Effector memory CD8-positive, alpha-beta T cell (primary cell): ENCODE results near the gene MKNK1.

Experiments
- ATAC-seq: fragments of 150-1000 bp; cut with Tn5 transposase; replicated peaks from 2 replicates; pipeline ENCODE4 v1.10.0; 2021; ENCODE audit warnings: mild to moderate bottlenecking, moderate library complexity
- DNase-seq, 3 experiments: peaks; one replicate each; pipeline ENCODE4 v3.0.0; 2021
- H3K27ac Mint-ChIP-seq, 2 donors: one replicate each; pipeline ENCODE4 v1.8.0; 2022; ENCODE audit warnings: mild to moderate bottlenecking in 2 of 2, mixed read lengths in 2 of 2, moderate library complexity in 2 of 2
- H3K27me3 Mint-ChIP-seq, 2 donors: one replicate each; pipeline ENCODE4 v1.8.0; 2022; ENCODE audit warnings: mixed read lengths in 2 of 2
- H3K36me3 Mint-ChIP-seq: one replicate; pipeline ENCODE4 v1.8.0; 2022; ENCODE audit warnings: mild to moderate bottlenecking, moderate library complexity, mixed read lengths; ENCODE audit not compliant: insufficient read depth
- H3K4me1 Mint-ChIP-seq, 2 donors: one replicate each; pipeline ENCODE4 v1.8.0; 2022; ENCODE audit warnings: low read depth in 2 of 2, mixed read lengths in 2 of 2
- H3K4me3 Mint-ChIP-seq, 2 donors: one replicate each; pipeline ENCODE4 v1.8.0; 2022; ENCODE audit warnings: mild to moderate bottlenecking in 2 of 2, mixed read lengths in 2 of 2, moderate library complexity in 2 of 2
- H3K9me3 Mint-ChIP-seq, 2 donors: one replicate each; pipeline ENCODE4 v1.8.0; 2022; ENCODE audit warnings: mixed read lengths in 2 of 2

The MKNK1 gene

DNA sequence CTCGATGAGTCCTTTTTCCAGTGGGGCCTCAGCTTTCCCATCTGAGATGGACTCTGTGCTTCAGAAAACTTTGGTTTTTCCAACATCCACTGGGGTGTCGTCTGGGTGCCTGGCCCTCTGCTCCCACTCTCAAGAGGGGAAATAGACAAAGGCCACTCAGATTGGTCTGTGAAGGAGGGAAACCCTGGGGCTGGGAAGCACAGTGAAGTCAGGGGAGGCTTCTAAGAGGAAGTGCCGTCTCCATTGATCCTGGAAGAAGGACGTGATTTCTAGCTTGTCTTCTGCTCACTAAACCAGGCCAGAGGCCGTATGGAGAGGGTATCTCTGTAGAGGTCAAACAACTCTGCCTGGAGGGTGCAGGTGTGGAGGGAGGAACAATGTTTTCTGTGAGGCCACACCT lies 57.9 kb downstream of the MKNK1 start:
- H3K27me3 Mint-ChIP-seq = peaks cover 36 to 53% of the 10 kb centered on the region in 2 donors
- no peak for DNase-seq
- peaks cover 22 to 28% of the 10 kb centered on the region in 2 donors for H3K4me1 Mint-ChIP-seq
- ATAC-seq = no peak
- no peaks in the 10 kb centered on the region for H3K9me3 Mint-ChIP-seq
- no peak overlapping the region for H3K4me3 Mint-ChIP-seq
- peaks cover 13% of the 10 kb centered on the region for H3K36me3 Mint-ChIP-seq
- peak overlapping the region; percentile 97 to 98 for H3K27ac Mint-ChIP-seq

DNA sequence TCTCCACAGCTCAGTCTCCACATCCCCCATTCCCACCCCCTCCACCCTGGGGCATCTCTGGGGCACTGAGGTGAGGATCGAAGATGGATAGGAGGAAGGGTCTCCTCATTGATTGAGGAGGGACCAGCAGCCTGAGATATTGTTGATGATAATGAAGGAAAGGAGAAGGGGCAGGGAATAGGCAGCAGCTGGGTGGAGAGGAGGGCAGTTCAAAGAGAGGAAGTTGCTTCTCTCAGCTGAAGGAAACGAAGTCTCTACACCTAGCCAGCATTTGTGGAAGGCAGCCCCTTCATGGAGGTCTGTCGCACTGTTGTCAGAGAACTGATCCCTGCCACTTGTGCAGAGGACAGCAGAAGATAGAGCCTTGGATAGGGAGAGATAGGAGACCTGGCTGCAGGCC lies 58.3 kb downstream of the MKNK1 start:
- H3K27me3 Mint-ChIP-seq = peaks cover 36 to 53% of the 10 kb centered on the region in 2 donors
- peaks cover 13% of the 10 kb centered on the region for H3K36me3 Mint-ChIP-seq
- no peak for ATAC-seq

GRCh38 chr1:46544561-46545240 lies 59.4 kb downstream of the MKNK1 start:
- peaks cover 36 to 53% of the 10 kb centered on the region in 2 donors for H3K27me3 Mint-ChIP-seq
- no peaks in the 10 kb centered on the region for H3K9me3 Mint-ChIP-seq
- no peak overlapping the region for H3K4me3 Mint-ChIP-seq
- no peak for ATAC-seq
- H3K36me3 Mint-ChIP-seq = peaks cover 13% of the 10 kb centered on the region
- H3K4me1 Mint-ChIP-seq = peaks cover 16 to 18% of the 10 kb centered on the region in 2 donors
- DNase-seq = no peak
- peak overlapping the region in 1 of 2 donors; percentile 26 for H3K27ac Mint-ChIP-seq

More for the DNA sequence above, 58.3 kb downstream of the MKNK1 start:
- Mint-ChIP-seq H3K4me3 (no peak overlapping the region), H3K4me1 (peaks cover 22 to 24% of the 10 kb centered on the region in 2 donors), H3K9me3 (no peaks in the 10 kb centered on the region), H3K27ac (peak overlapping the region in 1 of 2 donors; percentile 97)
- DNase-seq = no peak

GRCh38 chr1:46543761-46544560 lies 60.1 kb downstream of the MKNK1 start:
- peaks cover 36 to 53% of the 10 kb centered on the region in 2 donors for H3K27me3 Mint-ChIP-seq
- peaks cover 10 to 11% of the 10 kb centered on the region in 2 donors for H3K4me1 Mint-ChIP-seq
- no peaks in the 10 kb centered on the region for H3K9me3 Mint-ChIP-seq
- DNase-seq (no peak), ATAC-seq (no peak)
- H3K4me3 Mint-ChIP-seq = no peak overlapping the region
- peak overlapping the region in 1 of 2 donors; percentile 26 for H3K27ac Mint-ChIP-seq
- peaks cover 5% of the 10 kb centered on the region for H3K36me3 Mint-ChIP-seq

- no peak overlapping the region for H3K4me3 Mint-ChIP-seq
- H3K27ac Mint-ChIP-seq = no peak overlapping the region
- ATAC-seq (no peak), DNase-seq (no peak)
- H3K9me3 Mint-ChIP-seq = no peaks in the 10 kb centered on the region
- H3K36me3 Mint-ChIP-seq = peaks cover 3% of the 10 kb centered on the region
- H3K27me3 Mint-ChIP-seq = peaks cover 36 to 53% of the 10 kb centered on the region in 2 donors
- H3K4me1 Mint-ChIP-seq = peaks cover 7 to 10% of the 10 kb centered on the region in 2 donors
Measured at GRCh38 chr1:46543382-46543760, 60.7 kb downstream of the MKNK1 start.

DNA sequence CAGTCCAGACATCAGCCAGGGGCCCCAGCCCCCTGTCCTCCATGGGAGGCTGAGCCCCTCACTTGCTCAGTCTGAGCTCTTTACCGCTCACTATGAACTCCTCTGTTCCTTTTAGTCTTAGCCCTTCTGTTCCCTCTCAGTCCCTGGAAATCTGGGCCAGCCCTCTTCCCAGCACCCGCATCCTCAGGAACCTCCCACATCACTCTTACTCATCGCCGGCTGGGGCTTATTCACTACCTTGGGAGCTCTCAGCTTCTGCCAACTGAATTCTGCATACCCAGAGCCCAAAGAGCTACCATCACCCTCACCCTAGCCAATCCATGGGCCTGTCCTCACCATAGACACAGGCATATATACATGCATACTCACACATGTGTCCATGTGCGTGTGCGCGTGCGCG lies 64.1 kb downstream of the MKNK1 start:
- H3K4me1 Mint-ChIP-seq = peaks cover 4% of the 10 kb centered on the region in 2 donors
- H3K27ac Mint-ChIP-seq = no peak overlapping the region
- ATAC-seq (no peak), DNase-seq (no peak)
- peaks cover 16 to 30% of the 10 kb centered on the region in 2 donors for H3K27me3 Mint-ChIP-seq
- H3K36me3 Mint-ChIP-seq = peaks cover 3% of the 10 kb centered on the region
- H3K9me3 Mint-ChIP-seq = no peaks in the 10 kb centered on the region
- H3K4me3 Mint-ChIP-seq = no peak overlapping the region

- ATAC-seq (no peak), DNase-seq (no peak)
- H3K4me1 Mint-ChIP-seq = peaks cover 3 to 5% of the 10 kb centered on the region in 2 donors
- H3K27me3 Mint-ChIP-seq = peaks cover 3 to 12% of the 10 kb centered on the region in 2 donors
- no peak overlapping the region for H3K27ac Mint-ChIP-seq
- no peaks in the 10 kb centered on the region for H3K9me3 Mint-ChIP-seq
- H3K36me3 Mint-ChIP-seq = peaks cover 3% of the 10 kb centered on the region
- no peak overlapping the region for H3K4me3 Mint-ChIP-seq
Measured at GRCh38 chr1:46538147-46538546, 65.9 kb downstream of the MKNK1 start.

DNA sequence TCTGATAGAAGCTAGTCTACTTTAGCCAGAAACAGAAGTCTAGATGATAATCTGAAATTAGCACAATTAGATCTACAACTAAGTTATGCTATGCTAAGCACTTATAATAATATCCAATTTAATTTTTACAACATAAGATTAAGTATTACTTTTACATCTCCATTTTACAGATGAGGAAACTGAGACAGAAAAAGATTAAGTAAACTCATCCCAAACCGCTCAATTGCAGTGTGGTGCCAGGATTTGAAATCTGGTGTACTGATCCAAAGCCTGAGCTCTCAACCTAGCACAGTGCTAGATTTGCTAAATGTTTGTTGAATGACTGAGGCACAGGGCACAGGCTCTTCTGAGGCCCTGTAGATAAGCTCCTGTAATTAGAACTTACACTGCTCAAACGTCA lies 66.4 kb downstream of the MKNK1 start:
- Mint-ChIP-seq H3K27ac (no peak overlapping the region), H3K27me3 (peaks cover 0 to 7% of the 10 kb centered on the region in 2 donors), H3K4me3 (no peak overlapping the region), H3K9me3 (no peaks in the 10 kb centered on the region), H3K36me3 (peaks cover 3% of the 10 kb centered on the region), H3K4me1 (peaks cover 3 to 5% of the 10 kb centered on the region in 2 donors)
- DNase-seq (no peak), ATAC-seq (no peak)

DNA sequence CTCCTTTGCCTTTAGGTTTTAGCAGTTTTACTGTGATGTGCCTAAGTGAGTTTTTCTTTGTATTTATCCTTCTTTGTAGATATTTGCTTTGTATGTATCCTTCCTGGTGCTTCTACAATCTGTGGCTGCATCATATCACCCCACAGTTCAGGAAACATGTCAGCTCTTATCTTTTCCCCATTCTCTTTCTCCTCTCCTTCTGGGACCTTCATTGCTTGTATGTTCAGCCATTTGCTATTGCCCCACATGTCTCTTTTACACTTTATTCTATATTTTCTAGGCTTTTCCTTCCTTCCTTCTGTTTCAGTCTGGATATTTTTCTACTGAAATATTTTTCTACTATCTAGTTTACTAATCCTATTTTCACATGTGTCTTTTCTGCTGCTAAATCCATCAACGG lies 67.5 kb downstream of the MKNK1 start:
- Mint-ChIP-seq H3K27me3 (no peaks in the 10 kb centered on the region), H3K36me3 (peaks cover 3% of the 10 kb centered on the region), H3K4me3 (no peak overlapping the region), H3K9me3 (no peaks in the 10 kb centered on the region), H3K27ac (peak overlapping the region in 1 of 2 donors; percentile 88), H3K4me1 (peaks cover 3 to 5% of the 10 kb centered on the region in 2 donors)
- ATAC-seq (no peak), DNase-seq (no peak)

GRCh38 chr1:46535063-46535462 lies 69.0 kb downstream of the MKNK1 start:
- Mint-ChIP-seq H3K27ac (no peak overlapping the region), H3K4me1 (peaks cover 3 to 5% of the 10 kb centered on the region in 2 donors), H3K27me3 (no peaks in the 10 kb centered on the region), H3K4me3 (no peak overlapping the region), H3K36me3 (no peaks in the 10 kb centered on the region), H3K9me3 (no peaks in the 10 kb centered on the region)
- ATAC-seq = no peak
- no peak for DNase-seq

GRCh38 chr1:46533179-46533864 lies 70.7 kb downstream of the MKNK1 start:
- peak overlapping the region; percentile 76 to 82 for H3K4me3 Mint-ChIP-seq
- H3K36me3 Mint-ChIP-seq = no peaks in the 10 kb centered on the region
- peak; percentile 56 to 68 (median 57) for DNase-seq
- H3K27ac Mint-ChIP-seq = peak overlapping the region; percentile 90 to 93
- H3K9me3 Mint-ChIP-seq = no peaks in the 10 kb centered on the region
- peaks cover 5% of the 10 kb centered on the region in 2 donors for H3K4me1 Mint-ChIP-seq
- ATAC-seq = peak; percentile 82
- peaks cover 11 to 12% of the 10 kb centered on the region in 2 donors for H3K27me3 Mint-ChIP-seq

DNA sequence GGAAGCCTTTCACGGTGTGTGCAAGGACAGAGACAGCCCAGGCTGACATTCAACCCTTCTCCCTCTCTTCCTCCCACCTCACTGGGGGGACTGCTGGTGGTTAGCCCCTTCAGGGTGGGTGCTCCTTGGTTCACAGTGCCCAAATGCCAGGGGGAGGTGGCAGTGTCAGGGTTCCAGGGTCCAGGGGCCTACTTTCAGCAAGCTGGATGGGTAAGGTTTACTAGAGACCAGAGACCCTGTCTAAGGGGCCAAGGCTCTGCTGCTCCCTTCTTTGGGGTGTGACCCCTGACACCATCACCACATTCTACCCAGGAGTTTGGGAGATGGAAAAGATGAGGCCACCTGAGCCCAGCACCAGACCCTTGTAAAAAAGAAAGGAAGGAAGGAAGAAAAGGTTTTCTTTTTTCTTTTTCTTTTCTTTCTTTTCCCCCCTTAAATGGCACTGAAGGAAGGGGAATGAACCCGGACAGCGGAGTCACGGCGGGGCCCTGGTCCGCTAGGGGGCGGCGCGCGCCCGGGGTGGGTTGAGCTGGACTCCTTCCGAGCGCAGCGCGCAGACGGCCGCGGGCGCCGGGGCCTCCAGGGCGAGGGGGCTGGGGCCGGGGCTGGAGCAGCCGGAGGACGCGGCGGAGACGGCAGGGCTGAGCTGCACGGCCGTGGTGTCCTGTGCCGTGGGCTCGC lies 71.4 kb downstream of the MKNK1 start:
- ATAC-seq = peak; percentile 83
- DNase-seq = peak; percentile 73 to 75 (median 74)
- Mint-ChIP-seq H3K4me1 (peaks cover 5% of the 10 kb centered on the region in 2 donors), H3K36me3 (no peaks in the 10 kb centered on the region), H3K9me3 (no peaks in the 10 kb centered on the region), H3K4me3 (peak overlapping the region; percentile 35 to 54), H3K27ac (peak overlapping the region; percentile 62 to 80), H3K27me3 (peaks cover 14 to 19% of the 10 kb centered on the region in 2 donors)

- H3K4me1 Mint-ChIP-seq = peaks cover 5% of the 10 kb centered on the region in 2 donors
- peak overlapping the region; percentile 20 to 80 for H3K27ac Mint-ChIP-seq
- peak overlapping the region; percentile 35 to 54 for H3K4me3 Mint-ChIP-seq
- DNase-seq (no peak), ATAC-seq (no peak)
- H3K36me3 Mint-ChIP-seq = no peaks in the 10 kb centered on the region
- no peaks in the 10 kb centered on the region for H3K9me3 Mint-ChIP-seq
- peaks cover 14 to 25% of the 10 kb centered on the region in 2 donors for H3K27me3 Mint-ChIP-seq
Measured at GRCh38 chr1:46532095-46532494, 72.0 kb downstream of the MKNK1 start.
